ENCODE results near the gene GFOD2. TPM values are rescaled to one million over a fixed set of nuclear protein-coding genes. Genes with fewer than 3 reads are reported as not detected.

GFOD2 gene
- total and polyA plus RNA-seq, 2 donors (not counting 3 experiments of a cell fraction or from before 2014, with no cell fraction given): 38.1 to 47.5 TPM

GRCh38 chr16:67718668-67719047, 458 bp downstream of the GFOD2 start:
- Histone ChIP-seq H3K27me3 (ENCODE audit: control insufficient read depth in 2 of 2, insufficient read depth in 2 of 2, low read length in 2 of 2) (no peaks in the 10 kb centered on the region), H3K9me1 (replicated peaks; ENCODE audit: control insufficient read depth, extremely low read depth, insufficient read depth, low read length) (no peaks in the 10 kb centered on the region), H3K27ac (ENCODE audit: insufficient read depth, low read depth, low read length) (peak overlapping the region; percentile 46), H3K9ac (replicated peaks; ENCODE audit: extremely low read depth, insufficient read depth, low read length) (peak overlapping the region; percentile 89), H4K20me1 (replicated peaks; ENCODE audit: control insufficient read depth, extremely low read depth, insufficient read depth, low read length) (peaks cover 8% of the 10 kb centered on the region), H2AFZ (ENCODE audit: low read depth, low read length) (peak overlapping the region; percentile 38), H3K36me3 (ENCODE audit: control insufficient read depth in 2 of 2, extremely low read depth in 1 of 2, insufficient read depth in 2 of 2, low read length in 2 of 2) (peaks cover 2 to 6% of the 10 kb centered on the region in 2 experiments), H3K9me3 (replicated peaks; ENCODE audit: control insufficient read depth, insufficient read depth, low read length) (no peaks in the 10 kb centered on the region), H3K4me1 (ENCODE audit: control insufficient read depth, extremely low read depth, insufficient read depth, low read length) (peaks cover 23% of the 10 kb centered on the region), H3K79me2 (ENCODE audit: control insufficient read depth, insufficient read depth, low read length) (peaks cover 53% of the 10 kb centered on the region), H3K4me2 (ENCODE audit: insufficient read depth, low read length) (peak overlapping the region; percentile 89), H3K4me3 (replicated peaks in 1 of 3; ENCODE audit: insufficient read depth in 1 of 3, low read depth in 1 of 3, low read length in 3 of 3) (peak overlapping the region; percentile 78 to 93 (median 91))
- TF ChIP-seq EZH2 (IDR thresholded peaks at IDR 0.05; ENCODE audit: borderline replicate concordance, low read depth, low read length, severe bottlenecking): no peak
- no peak for TF ChIP-seq POLR2A (IDR thresholded peaks at IDR 0.05; ENCODE audit: low read depth, low read length)
- TF ChIP-seq JUN (IDR thresholded peaks at IDR 0.05; ENCODE audit: borderline replicate concordance, insufficient read depth, insufficient read length, low read depth): no peak
- no peak for TF ChIP-seq MYC (IDR thresholded peaks at IDR 0.05; ENCODE audit: low read depth, low read length)
- no peak for TF ChIP-seq FOS (IDR thresholded peaks at IDR 0.05; ENCODE audit: borderline replicate concordance, insufficient read depth, low read length)
- no peak for TF ChIP-seq CTCF (IDR thresholded peaks at IDR 0.05; ENCODE audit: extremely low read depth in 1 of 2, insufficient read depth in 1 of 2, low read depth in 1 of 2, low read length in 2 of 2)
- no peak for TF ChIP-seq POLR2AphosphoS5 (IDR thresholded peaks at IDR 0.05; ENCODE audit: insufficient read depth, low read depth, low read length)
- no peak for TF ChIP-seq MAX (IDR thresholded peaks at IDR 0.05; ENCODE audit: insufficient read depth, insufficient read length)
- no peak for TF ChIP-seq GATA2 (IDR thresholded peaks at IDR 0.05; ENCODE audit: insufficient read depth, insufficient read length, low read depth, low read length)
- ChIA-PET CTCF (interaction anchor here (1.0 to 3.7 kb wide), 14 partner anchors 9 to 197 kb away, joined by 3 to 28 read pairs (median 4); partner anchors contain the start of genes C16orf86, ENKD1, RANBP10 and TSNAXIP1), POLR2A (interaction anchor here (0.6 to 1.4 kb wide), 3 partner anchors 39 to 61 kb away, joined by 3 to 4 read pairs (median 3); no protein-coding TSS in a partner anchor)
- dilution Hi-C loops (cut with MboI; ENCODE audit: extremely low pct_ligation_motif_present, low sequenced_read_pairs): no loop called here
- DNase-seq (ENCODE audit: low read depth, low spot score): peak; percentile 35
- FAIRE-seq: no peak
- intact Hi-C loops (cut with micrococcal nuclease): loop anchor here (1.0 to 2.0 kb wide), 3 partner anchors 45 to 88 kb away; partner anchors contain the start of genes RANBP10 and TSNAXIP1
- BruUV-seq (replicated peaks): no TSS peak
